WTC11 (cell line): ENCODE results near the gene KCNMB3.

Source experiments
- ARID4B ChIP-seq: sonication (generic); formaldehyde crosslinking; IDR thresholded peaks from 2 replicates; pipeline ENCODE4 v1.8.0; 2023; ENCODE audit warnings: missing genetic modification reagents, mild to moderate bottlenecking, borderline replicate concordance
- CREM ChIP-seq: sonication (generic); formaldehyde crosslinking; IDR thresholded peaks from 2 replicates; pipeline ENCODE4 v1.8.1; 2022; ENCODE audit warnings: mild to moderate bottlenecking, missing genetic modification reagents, moderate library complexity
- CTCF ChIP-seq: fragments of 200-600 bp; IDR thresholded peaks from 2 replicates; pipeline ENCODE4 v1.8.0; 2022; ENCODE audit warnings: antibody characterized with exemption
- E2F4 ChIP-seq: sonication (generic); formaldehyde crosslinking; IDR thresholded peaks from 2 replicates; pipeline ENCODE4 v1.8.1; 2022; ENCODE audit warnings: low read depth, mild to moderate bottlenecking, moderate library complexity, missing genetic modification reagents, borderline replicate concordance
- E2F5 ChIP-seq: sonication (generic); formaldehyde crosslinking; IDR thresholded peaks from 2 replicates; pipeline ENCODE4 v1.8.1; 2022; ENCODE audit warnings: mild to moderate bottlenecking, moderate library complexity, missing genetic modification reagents
- MXD4 ChIP-seq: fragments of 250-450 bp; sonication (Bioruptor Pico); IDR thresholded peaks from 2 replicates; pipeline ENCODE4 v1.8.0; 2021; ENCODE audit warnings: mild to moderate bottlenecking, moderate library complexity, borderline replicate concordance
- NFE2L1 ChIP-seq: sonication (generic); formaldehyde crosslinking; IDR thresholded peaks from 2 replicates; pipeline ENCODE4 v1.8.1; 2023; ENCODE audit warnings: missing genetic modification reagents
- PRDM15 ChIP-seq: sonication (generic); formaldehyde crosslinking; IDR thresholded peaks from 2 replicates; pipeline ENCODE4 v1.8.0; 2022; ENCODE audit warnings: missing genetic modification reagents
- SP1 ChIP-seq: sonication (generic); formaldehyde crosslinking; conservative IDR thresholded peaks from 2 replicates; pipeline ENCODE4 v1.8.1; 2022; ENCODE audit warnings: missing genetic modification reagents
- USF2 ChIP-seq: sonication (generic); formaldehyde crosslinking; IDR thresholded peaks from 2 replicates; pipeline ENCODE4 v1.8.1; 2023; ENCODE audit warnings: mild to moderate bottlenecking, missing genetic modification reagents, moderate library complexity
- TF ChIP-seq, protein P1 (sequence below): sonication (generic); formaldehyde crosslinking; IDR thresholded peaks from 2 replicates; pipeline ENCODE4 v1.8.1; 2023; ENCODE audit warnings: mild to moderate bottlenecking, missing genetic modification reagents, moderate library complexity
- TF ChIP-seq, protein P2 (sequence below): sonication (generic); formaldehyde crosslinking; IDR thresholded peaks from 2 replicates; pipeline ENCODE4 v1.8.1; 2023; ENCODE audit warnings: mild to moderate bottlenecking, missing genetic modification reagents

DNA sequence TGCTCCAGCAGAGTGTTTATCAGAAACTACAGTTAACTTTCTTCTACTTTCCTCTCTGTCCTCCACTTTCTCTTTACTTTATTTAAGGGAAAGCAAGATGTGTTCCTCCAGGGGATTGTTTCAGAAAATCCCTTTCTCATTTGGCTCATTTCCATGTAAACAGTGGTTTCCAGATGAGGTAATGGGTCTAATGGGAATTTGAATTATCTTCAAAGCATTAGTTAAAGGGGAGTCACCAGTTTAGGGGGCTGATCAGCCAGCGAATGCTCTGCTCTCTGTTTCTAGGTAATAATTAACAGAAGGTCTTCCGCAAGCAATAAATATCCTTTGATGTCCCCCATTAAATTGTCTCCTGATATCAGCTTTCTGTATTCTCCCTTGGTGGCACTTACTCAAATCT, 41.5 kb upstream of the KCNMB3 start:
- TF ChIP-seq E2F5 (CRISPR knock-in tag): no peak
- no peak for TF ChIP-seq MXD4 (CRISPR knock-in tag)
- no peak for TF ChIP-seq E2F4 (CRISPR knock-in tag)
- TF ChIP-seq CREM (CRISPR knock-in tag): no peak
- no peak for TF ChIP-seq NFE2L1 (CRISPR knock-in tag)
- no peak for TF ChIP-seq CTCF
- no peak for TF ChIP-seq PRDM15 (CRISPR knock-in tag)
- TF ChIP-seq USF2: no peak
- TF ChIP-seq, protein P1, sequence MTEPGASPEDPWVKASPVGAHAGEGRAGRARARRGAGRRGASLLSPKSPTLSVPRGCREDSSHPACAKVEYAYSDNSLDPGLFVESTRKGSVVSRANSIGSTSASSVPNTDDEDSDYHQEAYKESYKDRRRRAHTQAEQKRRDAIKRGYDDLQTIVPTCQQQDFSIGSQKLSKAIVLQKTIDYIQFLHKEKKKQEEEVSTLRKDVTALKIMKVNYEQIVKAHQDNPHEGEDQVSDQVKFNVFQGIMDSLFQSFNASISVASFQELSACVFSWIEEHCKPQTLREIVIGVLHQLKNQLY (CRISPR knock-in tag): no peak
- no peak for TF ChIP-seq ARID4B (CRISPR knock-in tag)
- no peak for TF ChIP-seq SP1
- TF ChIP-seq, protein P2, sequence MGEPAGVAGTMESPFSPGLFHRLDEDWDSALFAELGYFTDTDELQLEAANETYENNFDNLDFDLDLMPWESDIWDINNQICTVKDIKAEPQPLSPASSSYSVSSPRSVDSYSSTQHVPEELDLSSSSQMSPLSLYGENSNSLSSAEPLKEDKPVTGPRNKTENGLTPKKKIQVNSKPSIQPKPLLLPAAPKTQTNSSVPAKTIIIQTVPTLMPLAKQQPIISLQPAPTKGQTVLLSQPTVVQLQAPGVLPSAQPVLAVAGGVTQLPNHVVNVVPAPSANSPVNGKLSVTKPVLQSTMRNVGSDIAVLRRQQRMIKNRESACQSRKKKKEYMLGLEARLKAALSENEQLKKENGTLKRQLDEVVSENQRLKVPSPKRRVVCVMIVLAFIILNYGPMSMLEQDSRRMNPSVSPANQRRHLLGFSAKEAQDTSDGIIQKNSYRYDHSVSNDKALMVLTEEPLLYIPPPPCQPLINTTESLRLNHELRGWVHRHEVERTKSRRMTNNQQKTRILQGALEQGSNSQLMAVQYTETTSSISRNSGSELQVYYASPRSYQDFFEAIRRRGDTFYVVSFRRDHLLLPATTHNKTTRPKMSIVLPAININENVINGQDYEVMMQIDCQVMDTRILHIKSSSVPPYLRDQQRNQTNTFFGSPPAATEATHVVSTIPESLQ (CRISPR knock-in tag): no peak
